Measurements from ENCODE around the gene ATXN10. TPM values are rescaled to one million over a fixed set of nuclear protein-coding genes. Genes with fewer than 3 reads are reported as not detected.
A peak's percentile ranks its signal among the peaks of the same experiment; 100 is the strongest.

ATXN10 gene
- total and polyA plus RNA-seq, 2 donors (not counting 1 experiment from before 2014, with no cell fraction given) = 164 to 350 TPM

DNA sequence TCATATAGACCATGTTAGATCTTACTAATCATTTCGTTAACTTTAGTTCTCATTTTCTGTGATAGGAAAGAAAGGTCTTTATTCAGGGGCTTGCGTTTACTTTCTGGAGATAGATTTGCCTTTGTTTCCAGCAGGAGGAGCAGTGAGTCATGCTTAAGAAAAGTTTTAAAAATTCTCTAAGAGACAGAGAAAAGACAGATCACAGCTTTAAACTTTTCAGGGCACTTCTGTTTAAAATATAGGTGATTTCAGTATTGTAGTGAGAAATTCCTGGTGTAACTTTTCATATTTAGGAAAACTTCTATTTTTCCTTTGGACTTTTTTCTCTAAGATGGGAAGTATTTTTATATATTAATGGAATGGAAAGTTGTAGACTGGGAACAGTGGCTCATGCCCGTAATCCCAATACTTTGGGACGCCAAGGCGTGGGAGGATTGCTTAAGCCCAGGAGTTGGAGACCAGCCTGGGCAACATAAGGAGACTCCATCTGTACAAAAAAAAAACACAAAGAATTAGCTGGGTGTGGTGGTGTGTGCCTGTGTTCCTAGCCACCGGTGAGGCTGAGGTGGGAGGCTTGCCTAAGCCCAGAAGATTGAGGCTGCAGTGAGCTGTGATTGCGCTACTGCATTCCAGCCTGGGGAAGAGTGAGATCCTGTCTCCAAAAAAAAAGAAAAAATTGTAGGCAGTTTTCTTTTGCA is 60.3 kb downstream of the ATXN10 start:
- peaks cover 2% of the 10 kb centered on the region for H3K4me1 ChIP-seq (ENCODE audit: control insufficient read depth, extremely low read depth, insufficient read depth, low read length)
- TF ChIP-seq EZH2 (IDR thresholded peaks at IDR 0.05; ENCODE audit: low read length, missing control alignments) (no peak), CTCF (conservative IDR thresholded peaks at IDR 0.05 in 1 of 2, IDR thresholded peaks at IDR 0.05 in 1 of 2; ENCODE audit: low read depth in 1 of 2, low read length in 2 of 2) (peak; percentile 50 to 63)
- H3K4me2 ChIP-seq (ENCODE audit: extremely low read depth, insufficient read depth, low read length) = no peak overlapping the region
- H3K36me3 ChIP-seq (ENCODE audit: control insufficient read depth, insufficient read depth, low read length) = peaks cover 1% of the 10 kb centered on the region
- peaks cover 2% of the 10 kb centered on the region for H3K79me2 ChIP-seq (ENCODE audit: control insufficient read depth, insufficient read depth, low read length)
- no peak overlapping the region for H3K9ac ChIP-seq (ENCODE audit: insufficient read depth, low read length)
- H3K4me3 ChIP-seq (replicated peaks in 1 of 4; ENCODE audit: control extremely low read depth in 1 of 4, insufficient read depth in 1 of 4, low read depth in 3 of 4, low read length in 4 of 4) = no peak overlapping the region
- H3K9me3 ChIP-seq (ENCODE audit: control insufficient read depth, insufficient read depth, low read depth, low read length) = no peaks in the 10 kb centered on the region
- H3K27ac ChIP-seq (ENCODE audit: insufficient read depth, low read length) = no peak overlapping the region
- H4K20me1 ChIP-seq (ENCODE audit: control insufficient read depth, extremely low read depth, insufficient read depth, low read length) = no peaks in the 10 kb centered on the region
- H2AFZ ChIP-seq (ENCODE audit: low read length) = no peak overlapping the region
- H3K27me3 ChIP-seq (ENCODE audit: control insufficient read depth, insufficient read depth, low read length) = no peaks in the 10 kb centered on the region
- DNase-seq (ENCODE audit: low read depth in 2 of 2) = peak; percentile 52 to 60

DNA sequence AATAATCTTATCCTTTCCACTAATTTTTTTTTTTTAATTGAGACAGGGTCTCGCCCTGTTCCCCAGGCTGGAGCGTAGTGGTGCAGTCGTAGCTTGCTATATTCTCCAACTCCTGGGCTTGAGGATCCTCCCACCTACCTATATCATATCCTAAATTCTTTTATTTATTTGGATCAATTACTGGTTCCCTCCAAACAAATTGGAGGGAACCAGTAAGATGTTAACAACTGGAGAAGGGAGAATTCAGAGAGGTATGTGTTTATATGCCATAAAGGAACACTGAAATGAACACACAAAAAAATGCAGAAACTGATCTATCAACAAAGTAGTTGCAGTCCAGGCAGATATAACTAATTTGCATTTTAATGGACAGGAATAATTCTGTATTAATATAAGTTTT is 63.6 kb downstream of the ATXN10 start:
- no peak for DNase-seq (ENCODE audit: low read depth in 2 of 2)
- Histone ChIP-seq H3K9ac (ENCODE audit: insufficient read depth, low read length) (no peak overlapping the region), H3K4me3 (replicated peaks in 1 of 4; ENCODE audit: control extremely low read depth in 1 of 4, insufficient read depth in 1 of 4, low read depth in 3 of 4, low read length in 4 of 4) (no peak overlapping the region), H2AFZ (ENCODE audit: low read length) (no peak overlapping the region), H3K36me3 (ENCODE audit: control insufficient read depth, insufficient read depth, low read length) (peaks cover 3% of the 10 kb centered on the region), H3K4me2 (ENCODE audit: extremely low read depth, insufficient read depth, low read length) (no peak overlapping the region), H4K20me1 (ENCODE audit: control insufficient read depth, extremely low read depth, insufficient read depth, low read length) (no peaks in the 10 kb centered on the region), H3K27me3 (ENCODE audit: control insufficient read depth, insufficient read depth, low read length) (no peaks in the 10 kb centered on the region), H3K9me3 (ENCODE audit: control insufficient read depth, insufficient read depth, low read depth, low read length) (no peaks in the 10 kb centered on the region), H3K4me1 (ENCODE audit: control insufficient read depth, extremely low read depth, insufficient read depth, low read length) (peaks cover 2% of the 10 kb centered on the region), H3K79me2 (ENCODE audit: control insufficient read depth, insufficient read depth, low read length) (peaks cover 2% of the 10 kb centered on the region), H3K27ac (ENCODE audit: insufficient read depth, low read length) (no peak overlapping the region)
- TF ChIP-seq CTCF (conservative IDR thresholded peaks at IDR 0.05 in 1 of 2, IDR thresholded peaks at IDR 0.05 in 1 of 2; ENCODE audit: low read depth in 1 of 2, low read length in 2 of 2) (no peak), EZH2 (IDR thresholded peaks at IDR 0.05; ENCODE audit: low read length, missing control alignments) (no peak)

- H3K79me2 ChIP-seq (ENCODE audit: control insufficient read depth, insufficient read depth, low read length) = peaks cover 2% of the 10 kb centered on the region
Measured at GRCh38 chr22:45738206-45738605, 66.6 kb downstream of the ATXN10 start.

More at GRCh38 chr22:45738206-45738605, 66.6 kb downstream of the ATXN10 start:
- H2AFZ ChIP-seq (ENCODE audit: low read length) = no peak overlapping the region
- no peak overlapping the region for H3K27ac ChIP-seq (ENCODE audit: insufficient read depth, low read length)
- no peaks in the 10 kb centered on the region for H3K27me3 ChIP-seq (ENCODE audit: control insufficient read depth, insufficient read depth, low read length)
- DNase-seq (ENCODE audit: low read depth in 2 of 2) = no peak
- H3K4me2 ChIP-seq (ENCODE audit: extremely low read depth, insufficient read depth, low read length) = no peak overlapping the region
- H3K4me1 ChIP-seq (ENCODE audit: control insufficient read depth, extremely low read depth, insufficient read depth, low read length) = peaks cover 5% of the 10 kb centered on the region
- peaks cover 10% of the 10 kb centered on the region for H3K36me3 ChIP-seq (ENCODE audit: control insufficient read depth, insufficient read depth, low read length)
- TF ChIP-seq CTCF (conservative IDR thresholded peaks at IDR 0.05 in 1 of 2, IDR thresholded peaks at IDR 0.05 in 1 of 2; ENCODE audit: low read depth in 1 of 2, low read length in 2 of 2) (no peak), EZH2 (IDR thresholded peaks at IDR 0.05; ENCODE audit: low read length, missing control alignments) (no peak)
- no peak overlapping the region for H3K9ac ChIP-seq (ENCODE audit: insufficient read depth, low read length)
- H3K4me3 ChIP-seq (replicated peaks in 1 of 4; ENCODE audit: control extremely low read depth in 1 of 4, insufficient read depth in 1 of 4, low read depth in 3 of 4, low read length in 4 of 4) = no peak overlapping the region
- H3K9me3 ChIP-seq (ENCODE audit: control insufficient read depth, insufficient read depth, low read depth, low read length) = no peaks in the 10 kb centered on the region
- no peaks in the 10 kb centered on the region for H4K20me1 ChIP-seq (ENCODE audit: control insufficient read depth, extremely low read depth, insufficient read depth, low read length)

Data from fibroblast of lung (primary cell).